GF-D8 (cell line): ENCODE measurements around the gene ATP6V1C2.
A peak's percentile ranks its signal among the peaks of the same experiment; 100 is the strongest.

Experiments
- DNase-seq: peaks from one replicate; lab custom pipeline; 2025; lab: John Stamatoyannopoulos, UW

ATP6V1C2 gene, protein sequence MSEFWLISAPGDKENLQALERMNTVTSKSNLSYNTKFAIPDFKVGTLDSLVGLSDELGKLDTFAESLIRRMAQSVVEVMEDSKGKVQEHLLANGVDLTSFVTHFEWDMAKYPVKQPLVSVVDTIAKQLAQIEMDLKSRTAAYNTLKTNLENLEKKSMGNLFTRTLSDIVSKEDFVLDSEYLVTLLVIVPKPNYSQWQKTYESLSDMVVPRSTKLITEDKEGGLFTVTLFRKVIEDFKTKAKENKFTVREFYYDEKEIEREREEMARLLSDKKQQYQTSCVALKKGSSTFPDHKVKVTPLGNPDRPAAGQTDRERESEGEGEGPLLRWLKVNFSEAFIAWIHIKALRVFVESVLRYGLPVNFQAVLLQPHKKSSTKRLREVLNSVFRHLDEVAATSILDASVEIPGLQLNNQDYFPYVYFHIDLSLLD

GRCh38 chr2:10721396-10722251, at the start of gene ATP6V1C2:
Gene ATP6V1C2, plus strand, starts transcription at chr2:10721630. Its CDS starts 1,220 bp downstream, at chr2:10722850.
- no peak for DNase-seq

DNA sequence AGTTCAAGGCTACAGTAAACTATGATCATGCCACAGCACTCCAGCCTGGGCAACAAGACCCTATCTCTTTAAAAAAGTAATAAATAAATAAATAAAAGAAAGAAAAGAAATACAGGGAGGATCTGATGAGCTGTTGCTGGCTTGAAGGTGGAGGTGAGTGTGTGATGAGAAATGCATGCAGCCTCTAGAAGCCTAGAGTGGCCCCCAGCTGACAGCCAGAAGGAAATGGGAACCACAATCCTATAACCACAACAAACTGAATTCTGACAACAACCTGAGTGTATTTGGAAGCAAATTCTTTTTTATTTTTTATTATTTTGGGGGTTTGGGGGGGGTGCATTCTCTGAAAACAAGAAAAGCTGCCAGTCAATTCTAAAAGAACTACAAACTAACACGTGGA, 46.3 kb upstream of the ATP6V1C2 start:
- no peak for DNase-seq

DNA sequence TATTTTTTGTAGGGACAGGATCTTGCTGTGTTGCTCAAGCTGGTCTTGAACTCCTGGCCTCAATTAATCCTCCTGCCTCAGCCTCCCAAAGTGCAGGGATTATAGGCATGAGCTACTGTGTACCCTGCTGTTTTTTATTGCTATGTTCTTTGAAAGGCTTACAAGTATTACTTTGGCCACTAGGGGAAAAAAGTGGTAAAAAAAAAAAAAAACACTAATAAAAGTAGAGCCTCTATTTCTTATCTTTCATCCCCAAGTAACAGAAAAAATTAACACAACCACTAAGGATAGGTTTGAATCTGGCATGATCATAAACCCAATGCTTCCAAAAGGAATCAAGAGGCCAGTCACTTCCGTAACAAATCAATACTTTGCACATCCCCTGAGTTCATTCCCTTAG, 43.2 kb upstream of the ATP6V1C2 start:
- no peak for DNase-seq

DNA sequence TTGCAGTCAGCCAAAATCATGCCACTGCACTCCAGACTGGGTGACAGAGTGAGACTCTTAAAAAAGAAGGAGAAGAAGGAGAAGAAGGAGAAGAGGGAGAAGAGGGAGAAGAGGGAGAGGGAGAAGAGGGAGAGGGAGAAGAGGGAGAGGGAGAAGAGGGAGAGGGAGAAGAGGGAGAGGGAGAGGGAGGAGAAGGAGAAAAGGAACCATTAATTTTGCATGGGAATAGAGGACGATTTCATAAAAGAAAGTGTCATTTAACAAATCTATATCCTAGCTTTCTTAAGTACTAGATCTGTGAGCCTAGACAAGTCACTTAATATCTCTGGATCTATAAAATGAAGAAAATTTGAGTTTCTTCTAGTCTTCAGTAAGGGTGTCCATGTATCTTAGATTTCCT, 41.2 kb upstream of the ATP6V1C2 start:
- no peak for DNase-seq

DNA sequence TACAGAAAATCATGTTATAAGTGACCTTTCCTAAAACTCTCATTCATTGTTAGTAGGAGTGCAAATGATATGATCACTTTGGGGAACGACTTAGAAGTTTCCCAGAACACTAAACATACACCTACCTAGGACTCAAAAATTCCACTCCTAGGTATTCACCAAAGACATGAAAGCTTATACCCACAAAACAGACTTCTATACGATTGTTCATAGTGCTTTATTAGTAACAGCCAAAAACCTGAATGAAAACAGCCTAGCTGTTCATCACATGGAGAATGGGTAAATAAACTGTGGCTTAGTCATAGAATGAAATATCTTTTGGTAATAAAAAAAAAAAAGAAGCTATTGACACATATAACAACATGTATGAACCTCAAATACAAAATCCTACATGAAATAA, 40.5 kb upstream of the ATP6V1C2 start:
- no peak for DNase-seq

DNA sequence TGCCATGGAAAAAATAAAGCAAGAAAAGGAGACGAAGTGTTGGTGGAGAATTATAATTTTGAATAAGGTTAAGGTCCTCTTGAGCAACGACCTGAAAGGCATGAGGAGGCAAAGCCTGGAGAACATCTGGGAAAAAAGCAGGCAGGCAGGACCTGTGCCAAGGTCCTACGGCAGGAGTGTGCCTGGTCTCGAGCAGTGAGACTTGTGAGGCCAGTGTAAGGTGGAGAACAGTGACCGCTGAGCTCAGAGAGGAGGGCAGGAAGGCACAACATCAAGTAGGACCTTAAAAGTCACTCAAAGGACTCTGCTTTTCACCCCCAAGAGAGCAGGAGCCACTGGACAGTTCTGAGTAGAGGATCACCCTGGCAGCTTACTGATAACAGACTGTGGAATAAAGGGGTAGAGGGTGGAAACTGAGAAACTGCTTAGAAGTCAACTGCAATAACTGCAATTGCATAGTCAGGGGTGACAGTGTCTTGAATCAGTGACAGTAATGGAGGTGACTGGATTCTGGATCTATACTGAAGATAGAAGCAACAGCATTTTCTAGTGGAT, 35.2 kb upstream of the ATP6V1C2 start:
- no peak for DNase-seq

GRCh38 chr2:10688921-10689807, 32.3 kb upstream of the ATP6V1C2 start:
- no peak for DNase-seq

DNA sequence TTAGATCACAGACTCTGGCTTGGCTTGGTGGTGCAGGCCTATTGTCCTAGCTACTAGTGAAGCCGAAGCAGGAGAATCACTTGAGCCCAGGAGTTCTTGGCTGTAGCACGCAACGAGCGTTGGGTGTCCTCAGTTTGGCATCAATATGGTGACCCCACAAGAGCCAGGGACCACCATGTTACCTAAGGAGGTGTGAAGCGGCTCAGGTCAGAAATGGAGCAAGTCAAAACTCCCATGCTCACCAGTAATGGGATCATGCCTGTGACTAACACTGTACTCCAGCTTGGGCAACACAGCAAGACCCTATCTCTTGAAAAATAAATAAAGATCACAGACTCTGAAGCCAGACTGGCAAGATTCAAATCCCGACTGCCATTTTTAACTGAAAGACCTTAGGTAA, 29.9 kb upstream of the ATP6V1C2 start:
- no peak for DNase-seq

DNA sequence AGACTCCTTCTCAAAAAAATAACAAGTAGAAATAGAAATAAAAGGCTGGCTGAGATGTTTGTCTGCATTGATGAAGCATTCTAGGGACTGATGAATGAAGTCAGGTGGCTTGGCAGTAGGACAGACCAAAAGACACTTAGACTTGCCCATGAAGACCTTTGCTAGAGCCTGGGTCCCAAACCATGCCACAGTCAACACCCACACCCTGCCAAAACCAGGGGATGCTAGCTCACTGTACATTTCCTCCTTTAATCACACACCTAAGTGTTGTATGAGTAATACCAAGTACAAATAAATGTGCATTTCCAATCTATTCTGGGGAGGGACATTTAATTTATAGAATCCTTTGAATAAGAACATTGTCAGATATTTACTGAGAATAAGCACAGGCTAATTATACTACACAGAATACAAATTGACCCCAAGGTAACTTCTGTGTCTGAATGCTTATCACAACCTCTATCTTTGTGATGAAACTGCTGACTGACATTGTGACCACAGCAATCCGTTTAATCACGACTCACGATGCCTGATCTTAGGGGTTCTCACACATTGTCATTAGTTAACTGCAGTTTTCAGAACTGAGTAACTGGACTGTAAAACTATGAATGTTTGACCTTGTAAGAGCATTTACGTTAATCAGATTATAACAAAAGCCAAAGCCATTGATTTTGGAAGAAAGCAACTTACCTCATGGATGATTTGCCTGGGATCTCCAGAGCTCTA, 21.2 kb upstream of the ATP6V1C2 start:
- DNase-seq = no peak

DNA sequence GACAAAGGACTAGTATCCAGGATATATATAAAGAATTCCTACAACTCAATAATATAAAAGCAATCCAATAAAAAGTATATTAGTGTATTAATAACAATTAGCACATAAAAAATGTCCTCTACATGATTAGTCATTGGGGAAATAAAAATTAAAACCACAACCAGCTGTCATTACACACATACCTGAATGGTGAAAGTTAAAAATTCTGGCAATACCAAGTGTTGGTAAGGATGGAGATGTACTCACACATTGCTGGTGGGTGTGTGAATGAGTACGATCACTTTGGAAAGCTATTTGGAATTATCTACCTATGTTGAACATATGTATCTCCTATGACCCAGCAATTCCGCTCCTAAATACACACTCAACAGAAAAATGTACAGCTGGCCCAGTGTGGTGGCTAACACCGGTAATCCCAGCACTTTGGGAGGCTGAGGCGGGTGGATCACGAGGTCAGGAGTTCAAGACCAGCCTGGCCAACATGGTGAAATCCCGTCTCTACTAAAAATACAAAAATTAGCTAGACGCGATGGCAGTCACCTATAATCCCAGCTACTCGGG, 17.3 kb upstream of the ATP6V1C2 start:
- DNase-seq = no peak

DNA sequence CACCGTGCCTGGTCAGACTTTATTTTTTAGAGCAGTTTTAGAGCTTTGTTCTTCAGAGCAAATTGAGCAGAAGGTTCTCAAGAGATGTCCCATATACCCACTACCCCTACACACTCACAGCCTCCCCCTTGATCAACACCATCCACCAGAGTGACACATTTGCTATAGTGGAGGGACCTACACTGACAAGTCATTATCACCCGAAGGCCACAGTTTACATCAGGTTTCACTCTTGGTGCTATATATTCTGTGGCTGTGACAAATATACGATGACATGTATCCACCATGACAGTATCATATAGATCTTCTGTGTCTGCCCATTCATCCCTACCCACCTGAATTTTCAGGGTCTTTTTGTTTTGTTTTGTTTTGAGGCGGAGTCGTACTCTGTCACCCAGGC, 15.4 kb upstream of the ATP6V1C2 start:
- no peak for DNase-seq

DNA sequence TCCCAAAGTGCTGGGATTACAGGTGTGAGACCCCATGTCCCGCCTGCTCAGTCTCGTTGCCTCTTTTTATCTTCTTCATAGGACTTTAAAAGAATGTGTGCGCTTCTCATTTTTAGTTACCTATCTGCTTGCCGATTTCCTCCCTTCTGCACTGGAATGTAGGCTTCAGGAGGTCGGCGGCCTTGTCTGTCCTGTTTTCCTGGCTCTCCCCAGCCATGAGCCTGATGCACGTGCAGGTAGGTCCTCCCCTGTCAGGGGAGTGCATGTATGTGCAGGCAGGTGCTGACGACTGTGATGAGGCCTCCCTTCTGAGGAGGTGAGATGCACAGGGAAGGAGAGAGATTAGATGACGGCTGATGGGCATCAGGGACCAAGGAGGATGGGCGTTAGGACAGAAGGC, 13.6 kb upstream of the ATP6V1C2 start:
- DNase-seq = no peak

GRCh38 chr2:10709290-10709939, 12.0 kb upstream of the ATP6V1C2 start:
- no peak for DNase-seq

DNA sequence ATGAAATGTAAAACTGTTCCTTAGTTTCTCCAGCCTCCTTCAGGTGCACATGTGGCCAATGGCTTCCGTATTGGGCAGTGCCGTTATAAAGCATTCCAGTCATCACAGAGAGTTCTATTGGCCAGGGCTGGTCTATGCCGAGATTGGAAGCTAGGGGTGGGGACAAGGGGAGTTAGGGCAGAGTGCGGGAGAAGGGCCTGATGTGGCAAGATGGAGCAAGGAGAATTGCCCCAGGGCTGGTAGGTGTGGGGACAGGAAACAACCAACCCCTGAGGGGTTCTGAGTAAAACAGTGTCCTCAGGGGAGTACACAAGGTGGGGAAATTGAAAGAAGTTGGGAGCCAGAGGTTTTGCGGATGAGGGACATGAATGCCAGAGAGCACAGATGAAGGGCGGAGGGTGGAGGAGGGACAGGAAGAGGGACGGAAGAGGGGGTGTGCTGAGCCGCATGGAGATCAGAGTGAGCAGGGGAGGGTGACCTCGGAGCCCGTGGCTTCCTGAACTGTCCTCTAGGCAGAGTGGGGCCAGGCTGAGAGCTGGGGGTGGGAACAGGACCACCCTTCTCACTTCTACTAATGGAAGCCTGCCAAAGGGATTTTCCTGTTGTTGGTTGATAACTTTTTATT, 9.1 kb upstream of the ATP6V1C2 start:
- DNase-seq = no peak

DNA sequence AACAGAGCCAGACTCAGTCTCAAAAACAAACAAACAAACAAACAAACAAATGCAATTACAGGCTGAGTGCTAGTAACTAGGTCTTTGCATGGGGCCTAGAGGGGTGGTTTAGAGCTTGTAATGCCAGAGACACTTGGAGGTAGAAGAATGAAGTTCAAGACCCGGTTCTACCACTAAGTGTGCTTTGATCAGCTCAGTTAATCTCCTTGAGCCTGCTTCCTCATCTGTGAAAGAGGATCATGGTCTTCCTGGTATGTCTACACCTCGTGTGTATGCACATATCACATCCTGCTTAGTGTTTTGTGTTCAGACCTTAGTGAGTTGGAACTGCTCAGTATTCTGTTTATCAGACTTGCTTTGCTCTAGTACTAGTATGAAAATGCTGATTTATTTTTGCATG, 4.8 kb upstream of the ATP6V1C2 start:
- peak; percentile 31 for DNase-seq

- DNase-seq = no peak
Observed at GRCh38 chr2:10717628-10718027, 3.8 kb upstream of the ATP6V1C2 start.

DNA sequence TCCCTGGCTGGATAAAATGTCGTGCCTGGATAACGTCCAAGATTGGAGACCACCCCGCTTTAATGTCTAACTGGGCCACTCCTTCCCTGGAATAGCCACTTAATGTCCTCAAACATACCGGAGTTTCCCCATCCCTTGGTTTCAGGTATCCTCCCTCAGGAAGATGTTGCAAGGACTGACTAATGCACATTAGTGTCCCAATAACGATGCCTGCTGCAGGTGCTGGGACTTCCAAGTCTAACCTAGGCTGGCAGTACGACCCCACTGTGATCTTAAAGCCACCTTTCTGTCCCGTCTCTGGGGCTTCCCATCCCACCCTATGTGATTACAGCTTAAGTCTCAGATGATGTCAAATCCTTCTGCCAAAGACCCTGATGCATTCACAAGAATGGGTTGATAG, 1.1 kb upstream of the ATP6V1C2 start:
- no peak for DNase-seq

- no peak for DNase-seq
Observed at GRCh38 chr2:10720947-10721395, 459 bp upstream of the ATP6V1C2 start.

DNA sequence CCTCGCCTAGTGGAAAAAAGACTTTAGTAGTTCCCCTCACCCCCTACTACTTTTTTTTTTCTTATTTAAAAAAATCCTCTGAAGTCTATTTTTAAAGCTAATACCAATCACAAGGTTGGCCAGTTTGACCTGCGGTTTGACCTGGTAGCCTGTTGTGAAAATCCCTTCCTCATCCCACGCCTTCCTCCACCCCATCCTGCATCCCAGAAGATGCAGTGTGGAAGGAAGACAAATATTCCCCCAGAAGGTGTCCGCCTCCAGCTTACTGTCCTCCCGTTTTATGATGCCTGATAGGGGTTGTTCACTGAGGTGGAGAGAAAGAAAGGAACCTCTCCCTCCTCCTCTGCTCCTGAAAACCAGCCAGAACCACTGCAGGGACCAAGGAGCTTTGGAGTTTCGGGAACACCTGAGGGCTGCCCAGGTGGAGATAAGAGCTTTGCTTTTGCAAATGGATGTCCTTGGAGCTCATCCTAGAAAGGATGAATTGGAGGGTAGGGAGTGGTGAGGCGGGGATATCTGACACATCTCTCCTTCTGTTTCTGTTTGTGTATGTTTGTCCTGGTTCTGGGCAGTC, 909 bp downstream of the ATP6V1C2 start:
- no peak for DNase-seq
